HG03558 (cell line): Measurements from ENCODE around the gene MRRF.

Source experiments
- ATAC-seq: cut with Tn5 transposase; IDR thresholded peaks from one replicate; pipeline ENCODE4 v1.9.1; 2021; ENCODE audit warnings: moderate number of reproducible peaks; ENCODE audit not compliant: unreplicated experiment; ENCODE audit errors: extremely low read depth

Gene MRRF

DNA sequence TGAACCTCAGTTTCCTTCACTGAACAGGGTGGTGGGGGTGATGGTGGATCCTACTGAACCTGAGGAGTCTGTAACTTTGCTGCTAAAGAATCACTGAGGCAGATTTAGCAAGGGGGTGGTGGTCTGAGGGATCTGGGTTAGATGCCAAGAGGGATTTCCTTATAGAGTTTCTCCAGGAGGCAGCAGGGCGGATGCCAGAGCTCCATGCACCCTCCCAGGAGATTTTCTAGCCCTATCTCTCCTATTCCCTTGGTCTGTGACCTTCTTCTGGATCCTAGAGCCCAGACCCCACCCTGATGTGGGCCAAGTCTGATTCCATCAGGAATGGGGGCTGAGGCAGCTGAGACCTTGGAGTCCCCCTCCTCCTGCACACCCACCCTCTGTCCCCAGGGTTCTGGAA lies 112.1 kb downstream of the MRRF start:
- no peak for ATAC-seq

DNA sequence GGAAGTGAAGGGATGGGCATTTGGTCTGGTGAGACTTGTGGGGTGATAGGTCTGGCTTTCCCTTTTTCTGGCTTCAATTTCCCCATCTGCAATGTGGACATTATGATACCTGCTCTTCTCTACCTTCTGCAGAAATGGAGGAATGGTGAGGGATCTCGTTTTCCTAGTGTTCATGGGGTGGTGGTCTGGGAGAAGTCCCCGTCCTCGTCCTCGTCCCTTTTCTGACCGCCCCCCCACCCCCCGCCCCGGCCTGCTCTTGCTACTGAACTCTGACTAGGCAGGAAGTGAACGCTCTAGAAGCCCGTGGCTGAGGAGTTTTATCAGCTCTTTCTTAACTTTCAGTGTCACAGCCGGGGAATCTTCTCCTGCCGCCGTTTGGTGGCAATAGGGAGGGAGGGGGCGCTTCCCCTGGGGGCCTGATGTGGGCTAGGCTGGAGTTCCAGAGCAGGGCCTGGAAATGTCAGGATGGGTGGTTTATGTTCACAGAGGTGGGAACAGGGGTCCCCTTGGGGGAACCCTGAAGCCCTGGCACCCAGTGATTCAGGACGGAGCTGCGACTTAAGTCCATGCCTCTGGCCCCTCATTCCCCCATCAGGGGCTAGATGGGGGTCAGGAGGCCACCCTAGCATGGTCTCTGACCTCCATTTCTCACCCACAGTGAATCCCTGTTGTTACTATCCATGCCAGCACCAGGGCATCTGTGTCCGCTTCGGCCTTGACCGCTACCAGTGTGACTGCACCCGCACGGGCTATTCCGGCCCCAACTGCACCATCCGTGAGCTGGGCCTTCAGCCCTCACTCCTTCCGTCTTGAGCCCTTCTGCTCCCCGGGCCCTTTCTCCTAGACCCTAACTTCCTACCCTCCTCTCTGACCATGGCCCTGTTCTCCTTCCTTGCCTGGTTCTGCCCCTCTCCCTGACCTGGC lies 112.8 kb downstream of the MRRF start:
- ATAC-seq = no peak

DNA sequence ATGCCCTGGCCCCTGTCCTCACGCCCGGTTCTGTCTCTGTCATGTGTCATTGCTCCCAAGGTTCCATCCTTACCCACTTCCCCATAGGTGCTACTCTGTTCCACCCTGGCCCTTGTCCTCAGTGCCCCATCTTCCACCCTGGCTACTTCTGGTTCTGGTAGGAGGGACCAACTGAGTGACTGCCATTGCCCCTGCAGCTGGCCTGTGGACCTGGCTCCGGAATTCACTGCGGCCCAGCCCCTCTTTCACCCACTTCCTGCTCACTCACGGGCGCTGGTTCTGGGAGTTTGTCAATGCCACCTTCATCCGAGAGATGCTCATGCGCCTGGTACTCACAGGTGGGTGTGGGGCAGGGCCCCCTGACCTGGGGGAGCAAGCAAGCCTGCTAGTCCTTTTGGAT lies 113.6 kb downstream of the MRRF start:
- ATAC-seq = no peak

DNA sequence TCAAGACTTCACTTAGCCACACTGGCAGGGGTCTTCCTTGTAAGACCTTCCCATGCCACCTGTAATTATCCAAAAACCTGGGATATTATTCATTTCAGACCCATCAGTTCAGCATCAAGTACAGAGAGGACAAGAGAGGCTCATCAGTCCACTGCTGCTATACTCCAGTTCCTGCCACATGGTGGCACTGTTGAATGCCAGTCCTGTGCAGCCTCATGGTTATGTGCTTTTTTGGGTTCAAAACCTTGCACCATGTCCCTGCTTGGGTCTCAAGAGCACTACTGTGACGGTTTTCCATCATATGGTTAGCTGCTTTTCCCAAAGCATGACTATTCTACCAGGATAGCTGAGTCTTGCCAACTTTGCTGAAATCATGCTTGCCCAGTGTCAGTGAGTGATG lies 114.7 kb downstream of the MRRF start:
- no peak for ATAC-seq

DNA sequence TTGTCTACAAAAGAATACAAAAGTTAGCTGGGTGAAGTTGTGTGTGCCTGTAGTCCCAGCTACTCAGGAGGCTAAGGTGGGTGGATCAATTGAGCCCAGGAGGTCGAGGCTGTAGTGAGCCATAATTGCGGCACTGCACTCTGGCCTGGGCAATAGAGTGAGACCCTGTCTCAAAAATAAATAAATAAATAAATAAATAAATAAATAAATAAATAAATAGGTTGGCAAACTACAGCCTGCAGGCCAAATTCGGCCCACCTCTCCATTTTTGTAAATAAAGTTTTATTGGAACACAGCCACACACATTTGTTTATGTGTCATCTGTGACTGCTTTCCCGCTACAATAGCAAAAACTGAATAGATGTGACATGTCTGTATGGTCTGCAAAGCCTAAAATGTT lies 115.6 kb downstream of the MRRF start:
- ATAC-seq = no peak
